GM18511 (cell line): ENCODE measurements around the gene PAQR9.

Source experiments
- ATAC-seq: cut with Tn5 transposase; IDR thresholded peaks from one replicate; pipeline ENCODE4 v1.9.1; 2021; ENCODE audit warnings: mild to moderate bottlenecking, moderate library complexity; ENCODE audit not compliant: unreplicated experiment

The PAQR9 gene

GRCh38 chr3:142926368-142926944, 37.0 kb downstream of the PAQR9 start:
- no peak for ATAC-seq

- ATAC-seq = no peak
These were observed 38.3 kb downstream of the PAQR9 start for GRCh38 chr3:142925140-142925539.

GRCh38 chr3:142923694-142924093, 39.8 kb downstream of the PAQR9 start:
- ATAC-seq = no peak

GRCh38 chr3:142916605-142917004, 46.9 kb downstream of the PAQR9 start:
- no peak for ATAC-seq

- ATAC-seq = no peak
These were observed 47.8 kb downstream of the PAQR9 start for GRCh38 chr3:142915636-142916035.

GRCh38 chr3:142914286-142914811, 49.1 kb downstream of the PAQR9 start:
- no peak for ATAC-seq

GRCh38 chr3:142913432-142913831, 50.0 kb downstream of the PAQR9 start:
- ATAC-seq = no peak

GRCh38 chr3:142912402-142913172, 50.9 kb downstream of the PAQR9 start:
- ATAC-seq = no peak
